GM12878 (cell line): Measurements from ENCODE around the gene OR9Q1. TPM values are rescaled to one million over a fixed set of nuclear protein-coding genes. Genes with fewer than 3 reads are reported as not detected.

ENCODE experiments used
- ATAC-seq: fragments of 200-7000 bp; cut with Tn5 transposase; 3 replicates; pipeline ENCODE4 v1.9.1; 2020; ENCODE audit warnings: mild to moderate bottlenecking, moderate library complexity
- BruUV-seq: library from RNA; stranded (reverse); fragments of 400-500 nt; replicated peaks from 2 replicates; lab custom pipeline; 2021; lab: Mats Ljungman, UMichigan
- CTCF ChIA-PET: fragments of 300-600 bp; sonication (Branson Sonifier 250); formaldehyde crosslinking; extraction: SDS; loops from one replicate; lab custom pipeline; 2021; ENCODE audit warnings: inconsistent platforms; lab: Yijun Ruan, JAX
- POLR2A ChIA-PET: fragments of 350-600 bp; formaldehyde crosslinking; extraction: SDS; loops from one replicate; lab custom pipeline; 2021; ENCODE audit warnings: inconsistent platforms; lab: Charles Lee
- RAD21 ChIA-PET: fragments of 300-600 bp; sonication (Branson Sonifier 250); formaldehyde crosslinking; loops from one replicate; lab custom pipeline; 2023; ENCODE audit warnings: antibody characterized with exemption; ENCODE audit not compliant: unreplicated experiment; lab: Charles Lee
- SMC1A ChIA-PET: fragments of 300-600 bp; sonication (Branson Sonifier 250); formaldehyde crosslinking; loops from one replicate; lab custom pipeline; 2023; ENCODE audit not compliant: unreplicated experiment, uncharacterized antibody; lab: Charles Lee
- DNase-seq: peaks from one replicate; pipeline ENCODE4 v3.0.0-alpha.2; 2011; ENCODE audit warnings: low read depth, low spot score
- FAIRE-seq: peaks from 3 replicates; lab custom pipeline; 2011; peaks lifted over from hg19 to GRCh38; lab: Jason Lieb, UNC
- H2AFZ ChIP-seq: 2 replicates; pipeline ENCODE4 v1.6.0; 2011; ENCODE audit warnings: low read depth, low read length, control low read depth; ENCODE audit not compliant: control insufficient read depth
- H3K27ac ChIP-seq: 2 replicates; pipeline ENCODE4 v1.5.1; 2011; ENCODE audit warnings: control low read depth; ENCODE audit not compliant: control insufficient read depth, insufficient read depth
- H3K27me3 ChIP-seq, 2 experiments: replicated peaks in 1 of 2; 2 replicates each; pipeline versions ENCODE4 v1.6.0 to v1.6.1; 2011; ENCODE audit warnings: low read length in 1 of 2; ENCODE audit not compliant: control insufficient read depth in 2 of 2, insufficient read depth in 2 of 2
- H3K36me3 ChIP-seq, 2 experiments: 2 replicates each; pipeline ENCODE4 v1.5.1; 2011; ENCODE audit warnings: low read length in 1 of 2; ENCODE audit not compliant: control insufficient read depth in 2 of 2, insufficient read depth in 2 of 2
- H3K4me1 ChIP-seq: 2 replicates; pipeline ENCODE4 v1.6.1; 2011; ENCODE audit warnings: mild to moderate bottlenecking, low read length, moderate library complexity, mixed read lengths; ENCODE audit not compliant: control insufficient read depth, insufficient read depth
- H3K4me2 ChIP-seq: 2 replicates; pipeline ENCODE4 v1.6.0; 2011; ENCODE audit warnings: control low read depth; ENCODE audit not compliant: control insufficient read depth, insufficient read depth
- H3K4me3 ChIP-seq: fragments of 200-600 bp; sonication (generic); 2 replicates; pipeline ENCODE4 v1.5.1; 2016
- H3K79me2 ChIP-seq: 2 replicates; pipeline ENCODE4 v1.6.0; 2011; ENCODE audit warnings: low read length; ENCODE audit not compliant: control insufficient read depth, insufficient read depth
- H3K9ac ChIP-seq: 2 replicates; pipeline ENCODE4 v1.8.0; 2011; ENCODE audit warnings: low read length, control low read depth, mixed read lengths; ENCODE audit not compliant: control insufficient read depth, insufficient read depth
- H3K9me3 ChIP-seq: replicated peaks from 3 replicates; pipeline ENCODE4 v1.5.1; 2011; ENCODE audit warnings: mild to moderate bottlenecking, low read length; ENCODE audit not compliant: control insufficient read depth, insufficient read depth
- H4K20me1 ChIP-seq: 2 replicates; pipeline ENCODE4 v1.6.0; 2011; ENCODE audit not compliant: control insufficient read depth, insufficient read depth
- CHD2 ChIP-seq: IDR thresholded peaks from 2 replicates; pipeline ENCODE4 v1.6.1; 2011; ENCODE audit warnings: low read depth, low read length, improper control_type of control experiment, borderline replicate concordance
- E2F4 ChIP-seq: IDR thresholded peaks from 2 replicates; pipeline ENCODE4 v1.6.1; 2012; ENCODE audit warnings: low read depth, low read length, improper control_type of control experiment
- EED ChIP-seq: sonication (generic); IDR thresholded peaks from 2 replicates; pipeline ENCODE4 v1.6.1; 2016; ENCODE audit warnings: antibody characterized with exemption, low read depth
- GABPA ChIP-seq: IDR thresholded peaks from 2 replicates; pipeline ENCODE4 v1.6.1; 2014; ENCODE audit warnings: antibody characterized with exemption, low read depth, mild to moderate bottlenecking, inconsistent platforms
- MYC ChIP-seq: IDR thresholded peaks from 2 replicates; pipeline ENCODE4 v1.6.1; 2011; ENCODE audit warnings: mild to moderate bottlenecking, low read length, moderate library complexity, inconsistent platforms; ENCODE audit not compliant: insufficient read depth, insufficient replicate concordance, insufficient read length, severe bottlenecking
- PAX8 ChIP-seq: fragments of 450-650 bp; IDR thresholded peaks from 2 replicates; pipeline ENCODE4 v1.6.1; 2017; ENCODE audit warnings: mild to moderate bottlenecking, moderate library complexity
- ZNF207 ChIP-seq: fragments of 450-650 bp; IDR thresholded peaks from 2 replicates; pipeline ENCODE4 v1.6.1; 2014; ENCODE audit warnings: antibody characterized with exemption, mild to moderate bottlenecking, borderline replicate concordance
- ZNF217 ChIP-seq: fragments of 450-650 bp; IDR thresholded peaks from 2 replicates; pipeline ENCODE4 v1.6.1; 2017; ENCODE audit warnings: antibody characterized with exemption, mild to moderate bottlenecking
- ZNF274 ChIP-seq: IDR thresholded peaks from one replicate; pipeline ENCODE4 v1.8.0; 2011; ENCODE audit not compliant: insufficient read length, insufficient read depth
- ZNF592 ChIP-seq: fragments of 450-650 bp; IDR thresholded peaks from 2 replicates; pipeline ENCODE4 v1.6.1; 2017; ENCODE audit warnings: mild to moderate bottlenecking, moderate library complexity
- WGBS: methylation state at CpG from one replicate; pipeline ENCODE4 v1.1.6; 2016; ENCODE audit warnings: low lambda C conversion rate; ENCODE audit not compliant: insufficient replicate concordance, insufficient coverage; ENCODE audit errors: missing lambda C conversion rate; 5-methylcytosine and 5-hydroxymethylcytosine counted together
- in situ Hi-C: fragments of 300-500 bp; cut with MboI; formaldehyde crosslinking; loops from 9 replicates; pipeline ENCODE4 v1.14.3; 2018; ENCODE audit warnings: mixed read lengths
- intact Hi-C: fragments of 100-400 bp; cut with micrococcal nuclease; formaldehyde crosslinking; loops from one replicate; pipeline ENCODE4 v1.14.2; 2022; ENCODE audit not compliant: unreplicated experiment
- polyA plus RNA-seq, 11 experiments: library from polyadenylated mRNA; depleted of rRNA in 4 of 11; unstranded in 6 of 11; stranded (reverse) in 5 of 11; fragments of >200 nt; fragmentation: Nextera tagmentation in 4 of 11; fragmentation: Illumina TruSeq in 1 of 11; extraction: Ambion mirVana in 4 of 11; extraction: Trizol in 1 of 11; gene quantifications; 1 replicate in 1 of 11; 2 replicates in 10 of 11; pipeline versions ENCODE4 v1.2.1 to v1.2.3, GENCODE V29; 2011 to 2016; ENCODE audit warnings: inconsistent platforms in 2 of 11, missing spikeins in 2 of 11, low read depth in 1 of 11
- total RNA-seq, 4 experiments: library from RNA; depleted of rRNA in 3 of 4; stranded (reverse); fragments of >200 nt in 3 of 4; fragmentation: Illumina TruSeq in 1 of 4; extraction: Trizol in 1 of 4; gene quantifications; 2 replicates each; pipeline versions ENCODE4 v1.2.1 to v1.2.3, GENCODE V29; 2013 to 2021

The OR9Q1 gene
- total and polyA plus RNA-seq, 10 of the 15 experiments (the other 5 are each of a cell fraction or from before 2014, with no cell fraction given): not detected

GRCh38 chr11:58070585-58070984, 46.9 kb downstream of the OR9Q1 start:
- Histone ChIP-seq H3K4me1 (no peaks in the 10 kb centered on the region), H2AFZ (no peak overlapping the region), H3K4me2 (no peak overlapping the region), H3K27ac (no peak overlapping the region), H4K20me1 (no peaks in the 10 kb centered on the region), H3K4me3 (no peak overlapping the region), H3K27me3 (no peaks in the 10 kb centered on the region), H3K9ac (no peak overlapping the region), H3K9me3 (no peaks in the 10 kb centered on the region), H3K79me2 (no peaks in the 10 kb centered on the region), H3K36me3 (no peaks in the 10 kb centered on the region)
- RAD21 ChIA-PET: no interaction called here
- TF ChIP-seq ZNF217: no peak
- no peak for TF ChIP-seq ZNF207
- TF ChIP-seq E2F4: no peak
- TF ChIP-seq ZNF274: no peak
- no peak for TF ChIP-seq GABPA
- CTCF ChIA-PET: no interaction called here
- ATAC-seq: no peak
- WGBS: 56% methylated on average over 1 of the region's 1 CpG
- DNase-seq: no peak
- POLR2A ChIA-PET: no interaction called here
- intact Hi-C loops: no loop called here
- FAIRE-seq: no peak
- in situ Hi-C loops: no loop called here
- SMC1A ChIA-PET: no interaction called here
- no TSS peak for BruUV-seq

GRCh38 chr11:58075781-58076180, 52.1 kb downstream of the OR9Q1 start:
- H3K27ac ChIP-seq: no peak overlapping the region
- ChIA-PET CTCF (no interaction called here), RAD21 (no interaction called here), POLR2A (no interaction called here), SMC1A (interaction anchor here (1.0 kb wide), 1 partner anchor 11 kb away, joined by 3 read pairs; no protein-coding TSS in a partner anchor)
- ATAC-seq: no peak
- H3K27me3 ChIP-seq: no peaks in the 10 kb centered on the region
- WGBS: 0% methylated on average over 2 of the region's 2 CpGs
- H3K9ac ChIP-seq: no peak overlapping the region
- FAIRE-seq: no peak
- H3K4me2 ChIP-seq: no peak overlapping the region
- no TSS peak for BruUV-seq
- H3K36me3 ChIP-seq: no peaks in the 10 kb centered on the region
- H2AFZ ChIP-seq: no peak overlapping the region
- H3K79me2 ChIP-seq: no peaks in the 10 kb centered on the region
- DNase-seq: no peak
- H3K4me3 ChIP-seq: no peak overlapping the region
- intact Hi-C loops: no loop called here
- no peaks in the 10 kb centered on the region for H3K9me3 ChIP-seq
- in situ Hi-C loops: no loop called here
- no peaks in the 10 kb centered on the region for H4K20me1 ChIP-seq
- no peaks in the 10 kb centered on the region for H3K4me1 ChIP-seq
- TF ChIP-seq MYC: no peak
- TF ChIP-seq ZNF592: no peak
- no peak for TF ChIP-seq PAX8
- TF ChIP-seq CHD2: no peak
- TF ChIP-seq EED: no peak
